ENCODE results near the gene CHI3L2.

- no peak for TF ChIP-seq POLR2A (IDR thresholded peaks at IDR 0.05)
- TF ChIP-seq CTCF (IDR thresholded peaks at IDR 0.05): no peak
Measured at GRCh38 chr1:111221633-111222291, 5.8 kb upstream of the CHI3L2 start.

Data from gastroesophageal sphincter (tissue), 3 donors.